ENCODE results near the gene DOCK8. TPM values are rescaled to one million over a fixed set of nuclear protein-coding genes. Genes with fewer than 3 reads are reported as not detected.
"Not testable (repeated sequence)": the region's sequence is repeated elsewhere in the genome, so short reads cannot be mapped to it uniquely, and the experiment has no call there.

DOCK8 gene
- total RNA-seq, 1 experiment from 2014 or later, result 0.37 TPM

- H3K9me2 ChIP-seq (ENCODE audit: insufficient read depth); ATAC-seq: not testable (repeated sequence)
Measured at GRCh38 chr9:178140-178825, 36.4 kb upstream of the DOCK8 start.

GRCh38 chr9:178970-179383 lies 35.7 kb upstream of the DOCK8 start, which contains the start of gene ZNG1A:
TSS of gene ZNG1A (minus strand) at chr9:179056. CDS start at chr9:178969, 87 bp downstream.
- H3K36me3 ChIP-seq (ENCODE audit: control insufficient read depth in 1 of 2, insufficient read depth in 2 of 2, low read length in 2 of 2); CTCF ChIA-PET; H3K9me2 ChIP-seq (ENCODE audit: insufficient read depth); ATAC-seq; H3K27me3 ChIP-seq (ENCODE audit: insufficient read depth, low read length); intact Hi-C loops (cut with micrococcal nuclease); H3K4me1 ChIP-seq (ENCODE audit: control insufficient read depth in 1 of 2, insufficient read depth in 2 of 2, low read length in 2 of 2); BruUV-seq (replicated peaks); H3K79me2 ChIP-seq (ENCODE audit: insufficient read depth, low read length); H3K9me3 ChIP-seq (ENCODE audit: control insufficient read depth in 1 of 2, insufficient read depth in 1 of 2, low read depth in 1 of 2, low read length in 2 of 2); RAD21 ChIA-PET (ENCODE audit: low non-redundant PET in 1 of 2, low total read pairs in 2 of 2, uncharacterized antibody in 2 of 2, unreplicated experiment in 2 of 2); H2AFZ ChIP-seq (ENCODE audit: low read depth, low read length, poor library complexity, severe bottlenecking); H3K27ac ChIP-seq (ENCODE audit: low read depth, low read length); POLR2A ChIA-PET; H4K20me1 ChIP-seq (ENCODE audit: insufficient read depth): not testable (repeated sequence)
- peak within 1 kb of the TSS; percentile 53 for H3K4me2 ChIP-seq (ENCODE audit: low read length)
- H3K4me3 ChIP-seq (replicated peaks in 1 of 2; ENCODE audit: low read depth in 1 of 2, low read length in 2 of 2), result peak within 1 kb of the TSS; percentile 45 to 52
- H3K9ac ChIP-seq (ENCODE audit: low read length), result peak within 1 kb of the TSS; percentile 50
- peak; percentile 69 for DNase-seq (ENCODE audit: low read depth, low spot score)

More at GRCh38 chr9:178140-178825, 36.4 kb upstream of the DOCK8 start:
- H4K20me1 ChIP-seq (ENCODE audit: insufficient read depth); DNase-seq (ENCODE audit: low read depth, low spot score); H3K36me3 ChIP-seq (ENCODE audit: control insufficient read depth in 1 of 2, insufficient read depth in 2 of 2, low read length in 2 of 2); H3K27me3 ChIP-seq (ENCODE audit: insufficient read depth, low read length); H3K4me1 ChIP-seq (ENCODE audit: control insufficient read depth in 1 of 2, insufficient read depth in 2 of 2, low read length in 2 of 2); POLR2A ChIA-PET; H3K27ac ChIP-seq (ENCODE audit: low read depth, low read length); H3K9me3 ChIP-seq (ENCODE audit: control insufficient read depth in 1 of 2, insufficient read depth in 1 of 2, low read depth in 1 of 2, low read length in 2 of 2); CTCF ChIA-PET; RAD21 ChIA-PET (ENCODE audit: low non-redundant PET in 1 of 2, low total read pairs in 2 of 2, uncharacterized antibody in 2 of 2, unreplicated experiment in 2 of 2); H2AFZ ChIP-seq (ENCODE audit: low read depth, low read length, poor library complexity, severe bottlenecking); H3K79me2 ChIP-seq (ENCODE audit: insufficient read depth, low read length); intact Hi-C loops (cut with micrococcal nuclease): not testable (repeated sequence)
- TSS peak; percentile 44 for BruUV-seq (replicated peaks)
- H3K9ac ChIP-seq (ENCODE audit: low read length), result peak overlapping the region; percentile 50
- peak overlapping the region; percentile 53 for H3K4me2 ChIP-seq (ENCODE audit: low read length)
- peak overlapping the region; percentile 45 to 52 for H3K4me3 ChIP-seq (replicated peaks in 1 of 2; ENCODE audit: low read depth in 1 of 2, low read length in 2 of 2)

GRCh38 chr9:199601-200000 lies 15.1 kb upstream of the DOCK8 start:
- RAD21 ChIA-PET (ENCODE audit: low non-redundant PET in 1 of 2, low total read pairs in 2 of 2, uncharacterized antibody in 2 of 2, unreplicated experiment in 2 of 2); H3K9me2 ChIP-seq (ENCODE audit: insufficient read depth); CTCF ChIA-PET; H2AFZ ChIP-seq (ENCODE audit: low read depth, low read length, poor library complexity, severe bottlenecking); BruUV-seq (replicated peaks); H3K9ac ChIP-seq (ENCODE audit: low read length); H3K9me3 ChIP-seq (ENCODE audit: control insufficient read depth in 1 of 2, insufficient read depth in 1 of 2, low read depth in 1 of 2, low read length in 2 of 2); H3K27me3 ChIP-seq (ENCODE audit: insufficient read depth, low read length); H3K4me3 ChIP-seq (replicated peaks in 1 of 2; ENCODE audit: low read depth in 1 of 2, low read length in 2 of 2); POLR2A ChIA-PET; H3K79me2 ChIP-seq (ENCODE audit: insufficient read depth, low read length); H4K20me1 ChIP-seq (ENCODE audit: insufficient read depth); H3K4me1 ChIP-seq (ENCODE audit: control insufficient read depth in 1 of 2, insufficient read depth in 2 of 2, low read length in 2 of 2); H3K27ac ChIP-seq (ENCODE audit: low read depth, low read length); H3K4me2 ChIP-seq (ENCODE audit: low read length); intact Hi-C loops (cut with micrococcal nuclease); ATAC-seq; H3K36me3 ChIP-seq (ENCODE audit: control insufficient read depth in 1 of 2, insufficient read depth in 2 of 2, low read length in 2 of 2); DNase-seq (ENCODE audit: low read depth, low spot score): not testable (repeated sequence)

All from HCT116 (cell line).